IMR-90 (cell line): ENCODE results near the gene ANXA4.
"Not testable (repeated sequence)": the region's sequence is repeated elsewhere in the genome, so short reads cannot be mapped to it uniquely, and the experiment has no call there.

Source experiments
- CEBPB ChIP-seq: IDR thresholded peaks from 2 replicates; pipeline ENCODE4 v1.6.1; 2012; ENCODE audit warnings: low read depth, low read length, improper control_type of control experiment
- CTCF ChIP-seq: conservative IDR thresholded peaks from 2 replicates; pipeline ENCODE4 v1.5.1; 2012; ENCODE audit warnings: mild to moderate bottlenecking, low read depth, low read length, improper control_type of control experiment
- FOS ChIP-seq: fragments of 150-350 bp; IDR thresholded peaks from 2 replicates; pipeline ENCODE4 v1.6.1; 2016; ENCODE audit warnings: low read depth, low read length
- NFE2L2 ChIP-seq: fragments of 150-350 bp; IDR thresholded peaks from 2 replicates; pipeline ENCODE4 v1.6.1; 2016; ENCODE audit warnings: low read depth, mild to moderate bottlenecking, low read length
- POLR2A ChIP-seq: IDR thresholded peaks from 2 replicates; pipeline ENCODE4 v1.6.1; 2012; ENCODE audit warnings: mild to moderate bottlenecking, low read depth, low read length
- RAD21 ChIP-seq: IDR thresholded peaks from 2 replicates; pipeline ENCODE4 v1.6.1; 2012; ENCODE audit warnings: low read length, improper control_type of control experiment
- RFX5 ChIP-seq: IDR thresholded peaks from 2 replicates; pipeline ENCODE4 v1.8.0; 2012; ENCODE audit warnings: low read depth, mild to moderate bottlenecking, low read length, moderate library complexity
- USF2 ChIP-seq: fragments of 150-350 bp; IDR thresholded peaks from 2 replicates; pipeline ENCODE4 v1.6.1; 2017; ENCODE audit warnings: mild to moderate bottlenecking, antibody characterized with exemption, low read length, low read depth

GRCh38 chr2:69830906-69831241 is 88.9 kb downstream of the ANXA4 start:
- not testable (repeated sequence) for TF ChIP-seq CTCF, POLR2A, NFE2L2, CEBPB, FOS, RAD21, RFX5, USF2
